Mucosa of descending colon (tissue), 3 donors: ENCODE results near the gene SCAF11. TPM values are rescaled to one million over a fixed set of nuclear protein-coding genes. Genes with fewer than 3 reads are reported as not detected.
"Not testable (repeated sequence)": the region's sequence is repeated elsewhere in the genome, so short reads cannot be mapped to it uniquely, and the experiment has no call there.

ENCODE experiments used
- ATAC-seq: fragments of 200-7000 bp; cut with Tn5 transposase; one replicate; pipeline ENCODE4 v1.9.1; 2020; ENCODE audit warnings: mild to moderate bottlenecking, moderate library complexity
- DNase-seq, 3 donors: peaks; one replicate each; pipeline ENCODE4 v3.0.0-alpha.2; 2020
- H3K36me3 ChIP-seq: fragments of 200-600 bp; one replicate; pipeline ENCODE4 v1.8.0; 2021; ENCODE audit warnings: low read depth, mild to moderate bottlenecking
- H3K4me1 ChIP-seq: fragments of 200-600 bp; one replicate; pipeline ENCODE4 v1.8.0; 2021; ENCODE audit warnings: low read depth, mild to moderate bottlenecking
- H3K4me3 ChIP-seq: fragments of 200-600 bp; one replicate; pipeline ENCODE4 v1.8.0; 2021; ENCODE audit warnings: mild to moderate bottlenecking
- H3K9me3 ChIP-seq: fragments of 200-600 bp; one replicate; pipeline ENCODE4 v1.8.0; 2021; ENCODE audit warnings: mild to moderate bottlenecking
- intact Hi-C, 2 donors: fragments of 100-400 bp; cut with DNase I in 1 of 2; cut with micrococcal nuclease in 1 of 2; formaldehyde crosslinking; loops; one replicate each; pipeline versions ENCODE4 v1.11.0 to v1.11.1; 2022; cut with DNase I, micrococcal nuclease
- total RNA-seq, 3 donors: library from RNA; stranded (reverse); fragmentation: NEBNext Ultra II Directional in 2 of 3; extraction: Animal tissue kit (Norgen Biotek cat#: 25700) in 2 of 3; gene quantifications; one replicate each; pipeline versions ENCODE4 v1.2.1 to v1.2.4, GENCODE V29; 2021 to 2023
- TF ChIP-seq, protein P1 (sequence below): fragments of 200-600 bp; IDR thresholded peaks from one replicate; pipeline ENCODE4 v1.8.0; 2022; ENCODE audit warnings: antibody characterized with exemption, mild to moderate bottlenecking
- donor health status: DM: no; HTN: no; CAD: no; lungs with moderate emphysema.
- donor health status: DM: no; HTN: no; CAD: no.
- donor health status: DM: no; HTN: yes; CAD: no.

The SCAF11 gene
- total RNA-seq, 3 donors from 2014 or later = 107 to 131 (median 122) TPM

GRCh38 chr12:46005823-46006222, 15.4 kb upstream of the SCAF11 start:
- TF ChIP-seq, protein P1, sequence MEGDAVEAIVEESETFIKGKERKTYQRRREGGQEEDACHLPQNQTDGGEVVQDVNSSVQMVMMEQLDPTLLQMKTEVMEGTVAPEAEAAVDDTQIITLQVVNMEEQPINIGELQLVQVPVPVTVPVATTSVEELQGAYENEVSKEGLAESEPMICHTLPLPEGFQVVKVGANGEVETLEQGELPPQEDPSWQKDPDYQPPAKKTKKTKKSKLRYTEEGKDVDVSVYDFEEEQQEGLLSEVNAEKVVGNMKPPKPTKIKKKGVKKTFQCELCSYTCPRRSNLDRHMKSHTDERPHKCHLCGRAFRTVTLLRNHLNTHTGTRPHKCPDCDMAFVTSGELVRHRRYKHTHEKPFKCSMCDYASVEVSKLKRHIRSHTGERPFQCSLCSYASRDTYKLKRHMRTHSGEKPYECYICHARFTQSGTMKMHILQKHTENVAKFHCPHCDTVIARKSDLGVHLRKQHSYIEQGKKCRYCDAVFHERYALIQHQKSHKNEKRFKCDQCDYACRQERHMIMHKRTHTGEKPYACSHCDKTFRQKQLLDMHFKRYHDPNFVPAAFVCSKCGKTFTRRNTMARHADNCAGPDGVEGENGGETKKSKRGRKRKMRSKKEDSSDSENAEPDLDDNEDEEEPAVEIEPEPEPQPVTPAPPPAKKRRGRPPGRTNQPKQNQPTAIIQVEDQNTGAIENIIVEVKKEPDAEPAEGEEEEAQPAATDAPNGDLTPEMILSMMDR = no peak
- no peaks in the 10 kb centered on the region for H3K36me3 ChIP-seq
- no peaks in the 10 kb centered on the region for H3K4me1 ChIP-seq
- H3K9me3 ChIP-seq = no peaks in the 10 kb centered on the region
- no peak for ATAC-seq
- intact Hi-C loops = no loop called here
- no peak overlapping the region for H3K4me3 ChIP-seq
- no peak for DNase-seq

GRCh38 chr12:46005151-46005797, 14.9 kb upstream of the SCAF11 start:
- no peak for DNase-seq
- no peak for ATAC-seq
- intact Hi-C loops = no loop called here
- Histone ChIP-seq H3K36me3 (no peaks in the 10 kb centered on the region), H3K4me1 (no peaks in the 10 kb centered on the region), H3K9me3 (no peaks in the 10 kb centered on the region), H3K4me3 (no peak overlapping the region)
- TF ChIP-seq, protein P1 = no peak

GRCh38 chr12:46004715-46005114, 14.3 kb upstream of the SCAF11 start:
- intact Hi-C loops = no loop called here
- Histone ChIP-seq H3K4me3 (no peak overlapping the region), H3K4me1 (no peaks in the 10 kb centered on the region), H3K9me3 (no peaks in the 10 kb centered on the region), H3K36me3 (no peaks in the 10 kb centered on the region)
- ATAC-seq (no peak), DNase-seq (no peak)
- TF ChIP-seq, protein P1 = no peak

DNA sequence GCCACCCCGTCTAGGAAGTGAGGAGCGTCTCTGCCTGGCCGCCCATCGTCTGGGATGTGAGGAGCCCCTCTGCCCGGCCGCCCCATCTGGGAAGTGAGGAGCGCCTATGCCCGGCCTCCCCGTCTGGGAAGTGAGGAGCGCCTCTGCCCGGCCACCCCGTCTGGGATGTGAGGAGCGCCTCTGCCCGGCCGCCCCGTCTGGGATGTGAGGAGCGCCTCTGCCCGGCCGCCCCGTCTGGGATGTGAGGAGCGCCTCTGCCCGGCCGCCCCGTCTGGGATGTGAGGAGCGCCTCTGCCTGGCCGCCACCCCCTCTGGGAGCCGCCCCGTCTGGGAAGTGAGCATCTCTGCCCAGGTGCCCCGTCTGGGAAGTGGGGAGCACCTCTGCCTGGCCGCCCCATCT, 9.7 kb upstream of the SCAF11 start:
- H3K36me3 ChIP-seq, intact Hi-C loops, H3K9me3 ChIP-seq, H3K4me1 ChIP-seq, ATAC-seq, DNase-seq, H3K4me3 ChIP-seq: not testable (repeated sequence)

DNA sequence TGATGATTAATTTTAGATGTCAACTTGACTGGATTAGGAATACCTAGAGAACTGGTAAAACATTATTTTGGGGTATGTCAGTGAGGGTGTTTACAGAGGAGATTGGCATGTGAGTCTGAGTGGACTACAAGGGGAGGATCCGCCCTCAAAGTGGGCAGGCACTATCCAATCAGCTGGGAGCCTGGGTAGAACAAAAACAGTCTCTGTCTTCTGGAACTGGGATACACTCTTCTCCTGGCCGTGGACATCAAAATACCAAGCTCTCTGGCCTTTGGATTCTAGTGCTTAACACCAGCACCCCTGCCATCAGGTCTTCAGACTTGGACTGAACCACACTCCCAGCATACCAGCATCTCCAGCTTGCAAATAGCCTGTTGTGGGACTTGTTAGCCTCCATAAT, 4.4 kb upstream of the SCAF11 start:
- ATAC-seq = no peak
- TF ChIP-seq, protein P1 = no peak
- no peak overlapping the region for H3K4me3 ChIP-seq

DNA sequence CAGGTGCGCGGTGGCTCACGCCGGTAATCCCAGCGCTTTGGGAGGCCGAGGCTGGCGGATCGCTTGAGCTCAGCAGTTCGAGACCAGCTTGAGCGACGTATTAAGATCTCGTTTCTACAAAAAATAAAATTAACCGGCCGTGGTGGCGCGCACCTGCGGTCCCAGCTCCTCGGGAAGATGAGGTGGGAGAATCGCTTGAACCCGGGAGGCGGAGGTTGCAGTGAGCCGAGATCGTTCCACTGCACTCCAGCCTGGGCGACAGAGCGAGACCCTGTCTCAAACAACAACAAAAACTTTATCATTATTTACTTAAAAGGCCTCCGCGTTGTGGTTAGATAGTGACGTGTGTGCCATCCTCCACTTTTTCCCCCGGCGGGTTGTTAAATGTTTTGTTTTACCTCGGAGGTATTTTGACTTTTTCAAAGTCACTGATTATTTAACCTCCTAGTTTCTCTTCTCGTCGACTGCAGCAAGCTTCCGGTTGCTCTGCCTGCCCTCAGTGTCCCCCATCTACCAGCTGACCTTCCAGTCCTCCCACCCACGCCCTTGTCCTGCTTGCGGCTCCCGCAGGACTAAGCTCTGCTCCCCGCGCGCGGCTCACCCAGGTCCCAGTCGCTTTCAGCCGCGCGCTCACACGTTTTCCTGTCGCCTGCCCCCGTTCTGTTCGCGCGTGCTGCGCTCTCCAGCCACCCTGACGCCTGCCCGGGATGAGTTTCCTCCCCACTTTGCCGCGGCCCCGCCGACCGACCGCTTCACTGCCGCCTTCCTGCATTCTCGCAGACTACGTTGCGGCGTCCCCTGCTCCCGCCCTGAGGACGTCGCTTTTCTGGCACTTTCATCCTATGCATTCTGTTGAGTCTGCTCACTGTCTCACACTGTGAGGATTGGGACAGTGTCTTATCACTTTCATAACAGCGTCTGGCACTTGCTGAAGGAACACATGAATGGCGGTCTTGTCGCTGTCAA, 1.2 kb upstream of the SCAF11 start:
- ATAC-seq = peak; percentile 32
- DNase-seq = peak; percentile 78 to 88 (median 85)
- peaks cover 25% of the 10 kb centered on the region for H3K4me1 ChIP-seq
- H3K4me3 ChIP-seq = peak overlapping the region; percentile 54
- intact Hi-C loops = no loop called here
- no peaks in the 10 kb centered on the region for H3K9me3 ChIP-seq
- TF ChIP-seq, protein P1 = no peak
- H3K36me3 ChIP-seq = no peaks in the 10 kb centered on the region

More for the DNA sequence above, 4.4 kb upstream of the SCAF11 start:
- Histone ChIP-seq H3K9me3 (no peaks in the 10 kb centered on the region), H3K4me1 (peaks cover 4% of the 10 kb centered on the region), H3K36me3 (no peaks in the 10 kb centered on the region)
- no peak for DNase-seq
- intact Hi-C loops = no loop called here
